ENCODE measurements around the gene PPARGC1A. TPM values are rescaled to one million over a fixed set of nuclear protein-coding genes. Genes with fewer than 3 reads are reported as not detected.

PPARGC1A gene
- polyA plus RNA-seq, 2 of the 4 experiments (the other 2 are of a cell fraction) = 0.04 TPM

DNA sequence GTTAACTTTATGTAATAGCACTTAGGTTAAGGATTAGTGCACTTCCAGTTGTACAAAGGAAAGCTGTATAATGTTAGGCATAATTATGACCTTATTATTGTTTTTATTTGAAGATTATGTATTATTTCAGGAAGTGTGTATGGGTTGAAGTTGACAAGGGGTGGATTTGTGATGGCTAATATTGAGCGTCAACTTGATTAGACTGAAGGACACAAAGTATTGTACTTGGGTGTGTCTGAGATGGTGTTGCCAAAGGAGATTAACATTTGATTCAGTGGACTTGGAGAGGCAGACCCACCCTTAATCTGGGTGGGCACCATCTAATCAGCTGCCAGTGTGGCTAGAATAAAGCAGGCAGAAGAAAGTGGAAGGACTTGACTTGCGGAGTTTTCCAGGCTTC lies 127.3 kb downstream of the PPARGC1A start:
- TF ChIP-seq MAX (IDR thresholded peaks at IDR 0.05) = no peak
- TF ChIP-seq EHMT2 (IDR thresholded peaks at IDR 0.05; ENCODE audit: low read depth) = no peak
- no peak for TF ChIP-seq RARB (CRISPR knock-in tag; IDR thresholded peaks at IDR 0.05)
- TF ChIP-seq CEBPB (IDR thresholded peaks at IDR 0.05) = no peak
- TF ChIP-seq, protein P1, sequence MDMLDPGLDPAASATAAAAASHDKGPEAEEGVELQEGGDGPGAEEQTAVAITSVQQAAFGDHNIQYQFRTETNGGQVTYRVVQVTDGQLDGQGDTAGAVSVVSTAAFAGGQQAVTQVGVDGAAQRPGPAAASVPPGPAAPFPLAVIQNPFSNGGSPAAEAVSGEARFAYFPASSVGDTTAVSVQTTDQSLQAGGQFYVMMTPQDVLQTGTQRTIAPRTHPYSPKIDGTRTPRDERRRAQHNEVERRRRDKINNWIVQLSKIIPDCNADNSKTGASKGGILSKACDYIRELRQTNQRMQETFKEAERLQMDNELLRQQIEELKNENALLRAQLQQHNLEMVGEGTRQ (IDR thresholded peaks at IDR 0.05) = no peak
- no peak for TF ChIP-seq ZC3H11A (IDR thresholded peaks at IDR 0.05)
- Histone ChIP-seq H3K9me3 (no peaks in the 10 kb centered on the region), H3K27ac (no peak overlapping the region), H3K4me3 (no peak overlapping the region), H3K4me2 (no peak overlapping the region), H3K4me1 (no peaks in the 10 kb centered on the region)
- ATAC-seq = no peak
- FAIRE-seq = no peak
- WGBS (ENCODE audit: missing lambda C conversion rate) = 97% methylated on average over 2 of the region's 2 CpGs
- no peak for DNase-seq (ENCODE audit: low read depth in 1 of 2, low spot score in 1 of 2)
- POLR2A ChIA-PET = no interaction called here
- CTCF ChIA-PET = no interaction called here

- 7% methylated on average over 2 of the region's 2 CpGs for WGBS (ENCODE audit: missing lambda C conversion rate)
- Histone ChIP-seq H3K27ac (no peak overlapping the region), H3K9me3 (no peaks in the 10 kb centered on the region), H3K4me2 (no peak overlapping the region), H3K4me3 (no peak overlapping the region), H3K4me1 (no peaks in the 10 kb centered on the region)
- DNase-seq (ENCODE audit: low read depth in 1 of 2, low spot score in 1 of 2) (no peak), FAIRE-seq (no peak), ATAC-seq (no peak)
- TF ChIP-seq CBX8 (IDR thresholded peaks at IDR 0.05) (no peak), SREBF2 (IDR thresholded peaks at IDR 0.05) (no peak)
- CTCF ChIA-PET = interaction anchor here (0.8 kb wide), 1 partner anchor 39 kb away, joined by 5 read pairs; no protein-coding TSS in a partner anchor
- POLR2A ChIA-PET = no interaction called here
Observed at GRCh38 chr4:23759066-23759465, 130.8 kb downstream of the PPARGC1A start.

DNA sequence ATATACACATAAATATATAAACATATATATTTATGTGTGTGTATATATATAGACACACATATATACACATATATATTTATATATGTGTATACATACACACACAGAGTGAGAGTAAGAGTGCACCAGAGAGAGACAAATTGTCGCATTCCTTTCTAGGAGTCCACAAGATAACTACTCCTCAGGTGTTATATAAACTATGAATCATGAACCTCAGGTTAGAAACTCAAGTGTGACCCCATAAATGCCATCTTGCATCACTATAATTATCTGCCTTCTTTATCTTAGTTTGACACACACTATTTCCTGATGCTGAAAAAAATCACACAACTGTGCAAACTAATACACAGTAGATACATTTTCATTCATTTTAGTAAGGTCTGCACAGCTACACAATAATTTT lies 135.2 kb downstream of the PPARGC1A start:
- WGBS (ENCODE audit: missing lambda C conversion rate) = 0% methylated on average over 1 of the region's 1 CpG
- no peaks in the 10 kb centered on the region for H3K9me3 ChIP-seq
- H3K4me1 ChIP-seq = no peaks in the 10 kb centered on the region
- H3K4me3 ChIP-seq = no peak overlapping the region
- CTCF ChIA-PET = no interaction called here
- TF ChIP-seq JUNB (IDR thresholded peaks at IDR 0.05) (no peak), CHD2 (IDR thresholded peaks at IDR 0.05; ENCODE audit: low read length, partially characterized antibody) (no peak), BCL3 (IDR thresholded peaks at IDR 0.05) (no peak), NPAS2 (CRISPR knock-in tag; IDR thresholded peaks at IDR 0.05; ENCODE audit: borderline replicate concordance) (no peak), CTCF (IDR thresholded peaks at IDR 0.05) (no peak), ATOH8 (CRISPR knock-in tag; IDR thresholded peaks at IDR 0.05; ENCODE audit: low read depth) (no peak), POLR2AphosphoS2 (conservative IDR thresholded peaks at IDR 0.05; ENCODE audit: low read length) (no peak), TFCP2L1 (CRISPR knock-in tag; IDR thresholded peaks at IDR 0.05) (no peak), FOXS1 (CRISPR knock-in tag; IDR thresholded peaks at IDR 0.05) (no peak), CBX8 (IDR thresholded peaks at IDR 0.05) (no peak), SREBF2 (IDR thresholded peaks at IDR 0.05) (no peak), RAD21 (conservative IDR thresholded peaks at IDR 0.05 in 1 of 2, IDR thresholded peaks at IDR 0.05 in 1 of 2) (no peak), NR3C1 (IDR thresholded peaks at IDR 0.05) (no peak), TP53 (CRISPR knock-in tag; IDR thresholded peaks at IDR 0.05) (no peak), HOXA7 (CRISPR knock-in tag; IDR thresholded peaks at IDR 0.05) (no peak), JUN (IDR thresholded peaks at IDR 0.05) (no peak), SMC3 (IDR thresholded peaks at IDR 0.05) (no peak)
- TF ChIP-seq, protein P2, sequence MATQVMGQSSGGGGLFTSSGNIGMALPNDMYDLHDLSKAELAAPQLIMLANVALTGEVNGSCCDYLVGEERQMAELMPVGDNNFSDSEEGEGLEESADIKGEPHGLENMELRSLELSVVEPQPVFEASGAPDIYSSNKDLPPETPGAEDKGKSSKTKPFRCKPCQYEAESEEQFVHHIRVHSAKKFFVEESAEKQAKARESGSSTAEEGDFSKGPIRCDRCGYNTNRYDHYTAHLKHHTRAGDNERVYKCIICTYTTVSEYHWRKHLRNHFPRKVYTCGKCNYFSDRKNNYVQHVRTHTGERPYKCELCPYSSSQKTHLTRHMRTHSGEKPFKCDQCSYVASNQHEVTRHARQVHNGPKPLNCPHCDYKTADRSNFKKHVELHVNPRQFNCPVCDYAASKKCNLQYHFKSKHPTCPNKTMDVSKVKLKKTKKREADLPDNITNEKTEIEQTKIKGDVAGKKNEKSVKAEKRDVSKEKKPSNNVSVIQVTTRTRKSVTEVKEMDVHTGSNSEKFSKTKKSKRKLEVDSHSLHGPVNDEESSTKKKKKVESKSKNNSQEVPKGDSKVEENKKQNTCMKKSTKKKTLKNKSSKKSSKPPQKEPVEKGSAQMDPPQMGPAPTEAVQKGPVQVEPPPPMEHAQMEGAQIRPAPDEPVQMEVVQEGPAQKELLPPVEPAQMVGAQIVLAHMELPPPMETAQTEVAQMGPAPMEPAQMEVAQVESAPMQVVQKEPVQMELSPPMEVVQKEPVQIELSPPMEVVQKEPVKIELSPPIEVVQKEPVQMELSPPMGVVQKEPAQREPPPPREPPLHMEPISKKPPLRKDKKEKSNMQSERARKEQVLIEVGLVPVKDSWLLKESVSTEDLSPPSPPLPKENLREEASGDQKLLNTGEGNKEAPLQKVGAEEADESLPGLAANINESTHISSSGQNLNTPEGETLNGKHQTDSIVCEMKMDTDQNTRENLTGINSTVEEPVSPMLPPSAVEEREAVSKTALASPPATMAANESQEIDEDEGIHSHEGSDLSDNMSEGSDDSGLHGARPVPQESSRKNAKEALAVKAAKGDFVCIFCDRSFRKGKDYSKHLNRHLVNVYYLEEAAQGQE (IDR thresholded peaks at IDR 0.05) = no peak
- POLR2A ChIA-PET = no interaction called here
- no peak overlapping the region for H3K27ac ChIP-seq
- no peak for FAIRE-seq
- H3K4me2 ChIP-seq = no peak overlapping the region
- DNase-seq (ENCODE audit: low read depth in 1 of 2, low spot score in 1 of 2) = no peak
- ATAC-seq = no peak
